RWPE2 (cell line): ENCODE data around the gene KLHL29.

ENCODE experiments used
- ATAC-seq: fragments of 200-7000 bp; cut with Tn5 transposase; 3 replicates; pipeline ENCODE4 v1.9.1; 2021; ENCODE audit warnings: low read depth
- DNase-seq: peaks from one replicate; pipeline ENCODE4 v3.0.0-alpha.2; 2020; ENCODE audit warnings: low spot score
- H3K27ac ChIP-seq: fragments of 450-650 bp; 2 replicates; pipeline ENCODE4 v1.5.1; 2017; ENCODE audit warnings: mild to moderate bottlenecking; ENCODE audit not compliant: poor library complexity, severe bottlenecking
- H3K27me3 ChIP-seq: fragments of 250-450 bp; sonication (Bioruptor Pico); 2 replicates; pipeline ENCODE4 v1.5.1; 2021; ENCODE audit warnings: mild to moderate bottlenecking, moderate library complexity; ENCODE audit not compliant: insufficient read depth, poor library complexity, severe bottlenecking
- H3K36me3 ChIP-seq: fragments of 250-450 bp; sonication (Bioruptor Pico); 2 replicates; pipeline ENCODE4 v1.5.1; 2020; ENCODE audit warnings: low read depth, mild to moderate bottlenecking, moderate library complexity
- H3K4me1 ChIP-seq: fragments of 250-450 bp; sonication (Bioruptor Pico); 2 replicates; pipeline ENCODE4 v1.5.1; 2021; ENCODE audit warnings: mild to moderate bottlenecking, moderate library complexity; ENCODE audit not compliant: insufficient read depth, poor library complexity, severe bottlenecking
- H3K4me3 ChIP-seq: fragments of 250-450 bp; sonication (Bioruptor Pico); 2 replicates; pipeline ENCODE4 v1.5.1; 2021; ENCODE audit warnings: mild to moderate bottlenecking, moderate library complexity; ENCODE audit not compliant: severe bottlenecking
- H3K9me3 ChIP-seq: fragments of 250-450 bp; sonication (Bioruptor Pico); 2 replicates; pipeline ENCODE4 v1.5.1; 2021; ENCODE audit warnings: mild to moderate bottlenecking, moderate library complexity; ENCODE audit not compliant: severe bottlenecking
- CTCF ChIP-seq: fragments of 450-650 bp; IDR thresholded peaks from one replicate; pipeline ENCODE4 v1.5.1; 2017; ENCODE audit warnings: mild to moderate bottlenecking, moderate library complexity; ENCODE audit not compliant: poor library complexity, severe bottlenecking

KLHL29 gene

GRCh38 chr2:23384551-23385343 is at the start of gene KLHL29:
Gene KLHL29, plus strand, starts transcription at chr2:23385179. Its CDS starts 177,018 bp downstream, at chr2:23562197.
- no peak for TF ChIP-seq CTCF
- Histone ChIP-seq H3K4me3 (peak within 1 kb of the TSS; percentile 94), H3K9me3 (no peaks in the 10 kb centered on the region), H3K27ac (peak within 1 kb of the TSS; percentile 23), H3K27me3 (no peaks in the 10 kb centered on the region), H3K4me1 (peaks cover 12% of the 10 kb centered on the region), H3K36me3 (no peaks in the 10 kb centered on the region)
- DNase-seq (no peak), ATAC-seq (peak; percentile 33)

GRCh38 chr2:23335550-23335949 is 49.4 kb upstream of the KLHL29 start:
- TF ChIP-seq CTCF, result no peak
- Histone ChIP-seq H3K27ac (no peak overlapping the region), H3K4me1 (no peaks in the 10 kb centered on the region), H3K36me3 (no peaks in the 10 kb centered on the region), H3K9me3 (no peaks in the 10 kb centered on the region), H3K4me3 (no peak overlapping the region), H3K27me3 (no peaks in the 10 kb centered on the region)
- no peak for ATAC-seq
- DNase-seq, result no peak

GRCh38 chr2:23342075-23342474 is 42.9 kb upstream of the KLHL29 start:
- Histone ChIP-seq H3K4me3 (no peak overlapping the region), H3K36me3 (no peaks in the 10 kb centered on the region), H3K27ac (no peak overlapping the region), H3K4me1 (no peaks in the 10 kb centered on the region), H3K9me3 (no peaks in the 10 kb centered on the region), H3K27me3 (peaks cover 14% of the 10 kb centered on the region)
- no peak for TF ChIP-seq CTCF
- ATAC-seq, result no peak
- no peak for DNase-seq

GRCh38 chr2:23346029-23346428 is 39.0 kb upstream of the KLHL29 start:
- Histone ChIP-seq H3K36me3 (no peaks in the 10 kb centered on the region), H3K4me3 (no peak overlapping the region), H3K27ac (no peak overlapping the region), H3K4me1 (no peaks in the 10 kb centered on the region), H3K27me3 (peaks cover 14% of the 10 kb centered on the region), H3K9me3 (no peaks in the 10 kb centered on the region)
- DNase-seq, result no peak
- no peak for TF ChIP-seq CTCF
- ATAC-seq, result no peak

- Histone ChIP-seq H3K9me3 (no peaks in the 10 kb centered on the region), H3K27ac (no peak overlapping the region), H3K4me1 (no peaks in the 10 kb centered on the region), H3K27me3 (peaks cover 14% of the 10 kb centered on the region), H3K4me3 (no peak overlapping the region), H3K36me3 (no peaks in the 10 kb centered on the region)
- no peak for TF ChIP-seq CTCF
- DNase-seq (no peak), ATAC-seq (no peak)
Measured at GRCh38 chr2:23346781-23347180, 38.2 kb upstream of the KLHL29 start.
